Stimulated activated CD8-positive, alpha-beta memory T cell treated with anti-CD3 and anti-CD28 coated beads, Interleukin-4, amount 100 ng/mL, for 48 hours (primary cell): Measurements from ENCODE around the gene CAB39.

Experiments
- DNase-seq: peaks from one replicate; pipeline ENCODE4 v3.0.0-alpha.2; 2020

CAB39 gene

GRCh38 chr2:230787101-230787500 lies 74.5 kb downstream of the CAB39 start:
- DNase-seq, result no peak

GRCh38 chr2:230788554-230789175 lies 76.0 kb downstream of the CAB39 start:
- DNase-seq, result no peak

GRCh38 chr2:230790981-230791380 lies 78.3 kb downstream of the CAB39 start:
- DNase-seq, result no peak

GRCh38 chr2:230793572-230794359 lies 81.1 kb downstream of the CAB39 start:
- peak; percentile 77 for DNase-seq

- DNase-seq, result peak; percentile 64
Measured at GRCh38 chr2:230794497-230794896, 81.9 kb downstream of the CAB39 start.

- DNase-seq, result no peak
Measured at GRCh38 chr2:230795856-230796255, 83.2 kb downstream of the CAB39 start.

GRCh38 chr2:230796280-230796862 lies 83.7 kb downstream of the CAB39 start:
- no peak for DNase-seq

- peak; percentile 37 for DNase-seq
Measured at GRCh38 chr2:230797515-230798495, 85.2 kb downstream of the CAB39 start.

- no peak for DNase-seq
Measured at GRCh38 chr2:230798769-230799399, 86.2 kb downstream of the CAB39 start.

GRCh38 chr2:230805353-230806017 lies 92.8 kb downstream of the CAB39 start:
- DNase-seq, result no peak

- DNase-seq, result no peak
Measured at GRCh38 chr2:230807729-230808128, 95.1 kb downstream of the CAB39 start.

GRCh38 chr2:230809015-230809414 lies 96.4 kb downstream of the CAB39 start:
- DNase-seq, result no peak

GRCh38 chr2:230809677-230810251 lies 97.1 kb downstream of the CAB39 start:
- DNase-seq, result no peak

- no peak for DNase-seq
Measured at GRCh38 chr2:230811508-230811907, 98.9 kb downstream of the CAB39 start.

- no peak for DNase-seq
Measured at GRCh38 chr2:230812033-230812432, 99.4 kb downstream of the CAB39 start.

GRCh38 chr2:230814616-230815015 lies 102.0 kb downstream of the CAB39 start:
- no peak for DNase-seq

GRCh38 chr2:230815088-230815487 lies 102.4 kb downstream of the CAB39 start:
- DNase-seq, result no peak

- DNase-seq, result no peak
Measured at GRCh38 chr2:230816735-230817134, 104.1 kb downstream of the CAB39 start.

GRCh38 chr2:230819433-230819832 lies 106.8 kb downstream of the CAB39 start:
- DNase-seq, result no peak

- no peak for DNase-seq
Measured at GRCh38 chr2:230821261-230821990, 108.8 kb downstream of the CAB39 start.
